Body of pancreas (tissue), 4 donors: ENCODE data around the gene SIL1. TPM values are rescaled to one million over a fixed set of nuclear protein-coding genes. Genes with fewer than 3 reads are reported as not detected.

ENCODE experiments used
- ATAC-seq: fragments of 150-250 bp; one replicate; pipeline ENCODE4 v1.9.1; 2016
- DNase-seq, 4 donors: peaks; one replicate each; pipeline ENCODE4 v3.0.0-alpha.2; 2019
- H3K27ac ChIP-seq, 4 donors: fragments of 200-600 bp; sonication (generic); 1 replicate in 3 of 4; 2 replicates in 1 of 4; pipeline versions ENCODE4 v1.5.1 to v1.6.1; 2016 to 2019; ENCODE audit warnings: mild to moderate bottlenecking in 1 of 4, mixed read lengths in 1 of 4, moderate library complexity in 1 of 4
- H3K27me3 ChIP-seq, 2 donors: fragments of 200-600 bp; sonication (generic); one replicate each; pipeline ENCODE4 v1.6.0; 2016; ENCODE audit warnings: mild to moderate bottlenecking in 1 of 2
- H3K36me3 ChIP-seq, 2 donors: fragments of 200-600 bp; sonication (generic); replicated peaks in 1 of 2; 2 replicates each; pipeline ENCODE4 v1.5.1; 2016; ENCODE audit warnings: low read depth in 2 of 2; ENCODE audit not compliant: insufficient read depth in 1 of 2
- H3K4me1 ChIP-seq: fragments of 200-600 bp; sonication (generic); one replicate; pipeline ENCODE4 v1.6.0; 2016
- H3K4me3 ChIP-seq, 2 donors: fragments of 200-600 bp; sonication (generic); 1 replicate in 1 of 2; 2 replicates in 1 of 2; pipeline ENCODE4 v1.5.1; 2016 to 2019
- H3K9me3 ChIP-seq, 3 donors: fragments of 200-600 bp; sonication (generic); 1 replicate in 2 of 3; 2 replicates in 1 of 3; pipeline ENCODE4 v1.5.1; 2016
- CTCF ChIP-seq, 7 experiments: fragments of 450-650 bp in 4 of 7; fragments of 200-600 bp in 3 of 7; sonication (generic) in 3 of 7; IDR thresholded peaks; one replicate each; pipeline ENCODE4 v1.5.1; 2016 to 2019; ENCODE audit warnings: antibody characterized with exemption in 7 of 7
- POLR2A ChIP-seq, 3 donors: fragments of 450-650 bp; IDR thresholded peaks; one replicate each; pipeline ENCODE4 v1.6.1; 2016; ENCODE audit warnings: antibody characterized with exemption in 3 of 3, mild to moderate bottlenecking in 2 of 3
- WGBS, 2 donors: methylation state at CpG; one replicate each; pipeline ENCODE4 v1.1.5; 2017; 5-methylcytosine and 5-hydroxymethylcytosine counted together
- intact Hi-C: fragments of 100-400 bp; cut with DNase I; formaldehyde crosslinking; loops from one replicate; pipeline ENCODE4 v1.15.1; 2023
- total RNA-seq, 2 donors: library from RNA; depleted of rRNA; stranded (reverse); fragments of >200 nt; gene quantifications; one replicate each; pipeline ENCODE4 v1.1.0, GENCODE V29; 2016

Gene SIL1
- total RNA-seq, 2 donors from 2014 or later = 57.6 to 124 TPM

- no peak overlapping the region for H3K4me3 ChIP-seq
- WGBS, 2 donors = 33 to 34% methylated on average over 7 of the region's 7 CpGs
- TF ChIP-seq CTCF (IDR thresholded peaks at IDR 0.05) (peak in 1 of 7 experiments; percentile 17), POLR2A (IDR thresholded peaks at IDR 0.05) (no peak)
- DNase-seq (peak; percentile 73 to 92 (median 86)), ATAC-seq (peak; percentile 70)
- H3K27ac ChIP-seq = peak overlapping the region in 2 of 4 donors; percentile 14 to 38
- H3K27me3 ChIP-seq = no peaks in the 10 kb centered on the region
- H3K9me3 ChIP-seq = no peaks in the 10 kb centered on the region
- intact Hi-C loops = no loop called here
- H3K36me3 ChIP-seq = peaks cover 6 to 28% of the 10 kb centered on the region in 2 donors
- H3K4me1 ChIP-seq = peaks cover 25% of the 10 kb centered on the region
Observed at GRCh38 chr5:138927979-138928378, 270.2 kb downstream of the SIL1 start.

GRCh38 chr5:138927544-138927943, 270.6 kb downstream of the SIL1 start:
- no peaks in the 10 kb centered on the region for H3K9me3 ChIP-seq
- H3K4me1 ChIP-seq = peaks cover 25% of the 10 kb centered on the region
- H3K36me3 ChIP-seq = peaks cover 6 to 28% of the 10 kb centered on the region in 2 donors
- no peak for TF ChIP-seq CTCF (IDR thresholded peaks at IDR 0.05)
- no peak for TF ChIP-seq POLR2A (IDR thresholded peaks at IDR 0.05)
- H3K27me3 ChIP-seq = no peaks in the 10 kb centered on the region
- no peak overlapping the region for H3K4me3 ChIP-seq
- 38 to 50% methylated on average over 8 of the region's 8 CpGs for WGBS, 2 donors
- peak overlapping the region in 2 of 4 donors; percentile 14 to 38 for H3K27ac ChIP-seq
- ATAC-seq = no peak
- no peak for DNase-seq
- intact Hi-C loops = no loop called here

GRCh38 chr5:138926688-138927448, 271.3 kb downstream of the SIL1 start:
- TF ChIP-seq CTCF (IDR thresholded peaks at IDR 0.05) = no peak
- no peak for TF ChIP-seq POLR2A (IDR thresholded peaks at IDR 0.05)
- Histone ChIP-seq H3K4me3 (no peak overlapping the region), H3K36me3 (peaks cover 6 to 22% of the 10 kb centered on the region in 2 donors), H3K9me3 (no peaks in the 10 kb centered on the region), H3K27me3 (no peaks in the 10 kb centered on the region), H3K27ac (peak overlapping the region in 2 of 4 donors; percentile 11 to 38), H3K4me1 (peaks cover 25% of the 10 kb centered on the region)
- intact Hi-C loops = no loop called here
- WGBS, 2 donors = 67 to 69% methylated on average over 16 of the region's 16 CpGs
- no peak for DNase-seq
- no peak for ATAC-seq

- intact Hi-C loops = no loop called here
- 94 to 98% methylated on average over 11 of the region's 11 CpGs for WGBS, 2 donors
- H3K9me3 ChIP-seq = no peaks in the 10 kb centered on the region
- peaks cover 6 to 17% of the 10 kb centered on the region in 2 donors for H3K36me3 ChIP-seq
- no peak overlapping the region for H3K27ac ChIP-seq
- no peak for TF ChIP-seq CTCF (IDR thresholded peaks at IDR 0.05)
- TF ChIP-seq POLR2A (IDR thresholded peaks at IDR 0.05) = no peak
- H3K4me1 ChIP-seq = peaks cover 25% of the 10 kb centered on the region
- H3K4me3 ChIP-seq = no peak overlapping the region
- ATAC-seq (no peak), DNase-seq (no peak)
- H3K27me3 ChIP-seq = no peaks in the 10 kb centered on the region
Observed at GRCh38 chr5:138926257-138926656, 271.9 kb downstream of the SIL1 start.
